CD4-positive, alpha-beta T cell treated with Interleukin-4 for 1 hour (primary cell): ENCODE data around the gene RUVBL2.
A peak's percentile ranks its signal among the peaks of the same experiment; 100 is the strongest.

Experiments used
- DNase-seq, 2 donors: peaks; one replicate each; pipeline ENCODE4 v3.0.0-alpha.2; 2020 to 2022

Gene RUVBL2

GRCh38 chr19:48964205-48965039 lies 29.3 kb upstream of the RUVBL2 start:
- no peak for DNase-seq

DNA sequence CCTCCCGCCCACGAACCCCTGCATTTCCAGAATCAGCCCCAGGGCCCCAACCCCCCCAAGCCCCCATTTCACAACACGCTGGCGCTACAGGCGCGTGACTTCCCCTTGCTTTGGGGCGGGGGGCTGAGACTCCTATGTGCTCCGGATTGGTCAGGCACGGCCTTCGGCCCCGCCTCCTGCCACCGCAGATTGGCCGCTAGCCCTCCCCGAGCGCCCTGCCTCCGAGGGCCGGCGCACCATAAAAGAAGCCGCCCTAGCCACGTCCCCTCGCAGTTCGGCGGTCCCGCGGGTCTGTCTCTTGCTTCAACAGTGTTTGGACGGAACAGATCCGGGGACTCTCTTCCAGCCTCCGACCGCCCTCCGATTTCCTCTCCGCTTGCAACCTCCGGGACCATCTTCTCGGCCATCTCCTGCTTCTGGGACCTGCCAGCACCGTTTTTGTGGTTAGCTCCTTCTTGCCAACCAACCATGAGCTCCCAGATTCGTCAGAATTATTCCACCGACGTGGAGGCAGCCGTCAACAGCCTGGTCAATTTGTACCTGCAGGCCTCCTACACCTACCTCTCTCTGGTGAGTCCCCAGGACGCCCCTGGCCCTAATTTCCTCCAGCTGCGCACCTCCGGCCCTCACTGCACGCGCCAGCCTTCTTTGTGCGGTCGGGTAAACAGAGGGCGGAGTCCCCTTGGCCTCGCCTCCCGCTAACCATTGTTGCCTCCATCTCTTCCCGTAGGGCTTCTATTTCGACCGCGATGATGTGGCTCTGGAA lies 28.5 kb upstream of the RUVBL2 start, which contains the start of gene FTL:
Gene FTL (plus strand): TSS at position 270 of the 766 bp plus-strand sequence. CDS start 199 bp downstream, at position 469.
- DNase-seq: peak; percentile 93 to 96

- DNase-seq: peak; percentile 89 to 90
Measured at GRCh38 chr19:48965806-48966540, 27.7 kb upstream of the RUVBL2 start.

DNA sequence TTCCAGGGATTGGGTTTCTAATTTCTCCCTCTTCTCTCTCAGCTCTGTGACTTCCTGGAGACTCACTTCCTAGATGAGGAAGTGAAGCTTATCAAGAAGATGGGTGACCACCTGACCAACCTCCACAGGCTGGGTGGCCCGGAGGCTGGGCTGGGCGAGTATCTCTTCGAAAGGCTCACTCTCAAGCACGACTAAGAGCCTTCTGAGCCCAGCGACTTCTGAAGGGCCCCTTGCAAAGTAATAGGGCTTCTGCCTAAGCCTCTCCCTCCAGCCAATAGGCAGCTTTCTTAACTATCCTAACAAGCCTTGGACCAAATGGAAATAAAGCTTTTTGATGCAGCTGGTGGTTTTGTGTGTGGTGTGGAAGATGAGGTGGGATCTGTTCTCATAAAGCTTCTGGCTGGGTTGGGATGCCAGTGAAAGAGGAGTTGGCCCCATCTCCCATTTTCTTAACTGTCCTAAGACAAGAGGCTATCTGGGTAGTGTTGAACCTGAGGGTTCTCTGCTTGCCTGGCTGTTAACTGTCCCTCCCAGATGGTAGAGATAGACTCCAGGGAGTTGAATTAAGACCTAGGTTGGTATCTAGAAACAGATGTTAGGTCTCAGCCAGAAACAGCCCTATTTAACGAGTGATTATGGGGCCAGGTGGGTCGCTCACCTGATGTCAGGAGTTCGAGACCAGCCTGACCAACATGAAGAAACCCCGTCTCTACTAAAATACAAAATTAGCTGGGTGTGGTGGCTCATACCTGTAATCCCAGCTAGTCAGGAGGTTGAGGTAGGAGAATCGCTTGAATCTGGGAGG lies 26.9 kb upstream of the RUVBL2 start:
- DNase-seq: no peak

DNA sequence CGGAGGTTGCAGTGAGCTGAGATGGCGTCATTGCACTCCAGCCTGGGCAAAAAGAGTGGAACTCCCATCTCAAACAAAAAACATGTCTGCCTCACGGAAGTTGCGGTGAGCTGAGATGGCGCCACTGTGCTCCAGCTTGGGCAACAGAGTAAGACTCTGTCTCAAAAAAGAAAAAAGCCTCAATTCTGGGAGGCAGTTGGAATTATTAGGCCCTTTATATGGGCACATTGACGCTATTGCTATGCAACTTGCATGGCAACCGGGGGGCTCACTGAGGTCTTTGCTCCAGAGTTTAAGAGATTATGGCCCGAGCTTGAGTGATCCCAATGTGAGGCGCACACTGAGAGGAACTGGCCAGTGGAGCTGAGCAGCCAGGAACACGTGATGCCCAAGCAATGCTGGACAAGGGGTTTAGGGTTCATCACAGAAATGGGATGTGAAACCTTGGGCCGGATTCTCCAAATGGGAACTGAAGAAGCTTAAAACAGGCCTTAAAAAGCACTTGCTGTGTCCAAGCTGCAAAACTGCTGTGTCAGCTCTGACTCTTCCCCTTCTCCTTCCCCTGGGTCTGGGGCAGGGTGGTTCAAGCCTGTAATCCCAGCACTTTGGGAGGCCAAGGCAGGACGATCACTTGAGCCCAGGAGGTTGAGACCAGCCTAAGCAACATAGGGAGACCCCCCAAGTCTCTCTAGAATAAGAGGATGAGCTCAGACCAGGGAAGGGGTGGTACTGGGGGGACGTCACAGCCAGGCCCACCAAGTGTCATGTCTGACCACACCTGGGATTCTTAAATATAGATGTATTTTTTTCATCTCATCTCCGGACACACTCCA lies 26.1 kb upstream of the RUVBL2 start:
- DNase-seq: peak; percentile 29 to 76

GRCh38 chr19:48968179-48968661 lies 25.5 kb upstream of the RUVBL2 start:
- DNase-seq: no peak

DNA sequence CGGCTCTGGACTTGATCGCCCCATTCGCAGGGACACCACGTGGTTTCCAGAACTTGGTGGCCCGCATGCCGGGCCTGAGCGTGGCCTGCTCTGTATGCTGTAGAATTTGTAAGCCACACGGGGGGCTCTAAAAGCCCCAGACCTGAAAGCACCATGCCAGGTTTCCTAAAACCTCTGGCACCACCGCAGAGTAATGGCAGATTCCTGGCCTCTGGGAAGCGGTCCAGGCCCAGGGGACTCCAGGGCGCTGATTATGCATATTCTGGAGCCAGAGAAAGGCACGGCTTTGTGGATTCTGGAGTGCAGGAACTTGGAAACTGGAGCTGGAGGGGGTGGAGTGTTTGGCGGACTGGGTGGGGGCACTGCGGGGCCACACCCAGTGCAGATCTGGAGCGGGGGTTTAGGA lies 24.9 kb upstream of the RUVBL2 start:
- no peak for DNase-seq

DNA sequence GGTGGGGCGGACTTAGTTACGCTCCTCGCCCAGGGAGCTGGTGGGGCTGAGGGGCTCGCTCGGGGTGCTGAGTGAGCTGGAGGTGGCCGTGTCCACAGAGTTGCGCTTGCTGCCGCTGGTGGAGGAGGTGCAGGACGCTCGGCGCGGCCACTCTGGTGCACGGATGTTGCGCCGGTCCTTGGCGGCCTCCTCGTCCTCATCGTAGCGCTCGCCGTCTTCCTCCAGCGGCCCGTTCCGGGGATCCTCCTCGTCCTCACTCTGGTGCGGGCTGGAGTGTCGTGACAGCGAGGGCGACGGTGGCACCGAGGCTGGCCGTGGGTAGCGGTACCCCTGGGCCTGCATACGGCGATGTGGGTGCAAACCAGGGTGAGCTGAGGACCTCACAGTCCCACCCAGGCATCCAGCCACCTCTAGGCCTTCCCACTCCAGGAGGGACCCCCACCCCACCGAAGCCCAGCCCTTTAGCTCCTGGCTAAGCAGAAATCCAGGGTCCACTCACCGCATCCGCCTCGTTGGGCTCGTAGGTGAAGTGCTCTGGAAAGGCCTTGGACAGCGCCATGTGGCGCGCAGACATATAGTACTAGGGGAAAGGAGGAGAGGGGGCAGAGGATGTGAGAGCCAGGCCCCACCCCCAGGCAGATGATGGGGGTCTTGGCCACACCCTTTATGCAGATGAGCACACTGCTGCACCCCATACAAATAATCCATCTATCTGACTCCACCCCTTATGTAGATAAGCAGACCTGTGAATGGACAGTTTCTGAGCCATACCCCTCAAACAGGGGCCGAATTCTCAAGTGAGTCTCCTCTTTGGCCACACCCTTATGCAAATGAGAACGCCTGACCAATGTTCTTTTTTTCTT lies 24.2 kb upstream of the RUVBL2 start:
- DNase-seq: no peak

- DNase-seq: no peak
Measured at GRCh38 chr19:48970139-48970766, 23.4 kb upstream of the RUVBL2 start.

GRCh38 chr19:48970923-48971395 lies 22.7 kb upstream of the RUVBL2 start:
- DNase-seq: peak; percentile 81 to 82

- DNase-seq: peak; percentile 47 to 57
Measured at GRCh38 chr19:48975947-48976847, 17.5 kb upstream of the RUVBL2 start.

GRCh38 chr19:48977061-48977460 lies 16.6 kb upstream of the RUVBL2 start:
- DNase-seq: no peak

DNA sequence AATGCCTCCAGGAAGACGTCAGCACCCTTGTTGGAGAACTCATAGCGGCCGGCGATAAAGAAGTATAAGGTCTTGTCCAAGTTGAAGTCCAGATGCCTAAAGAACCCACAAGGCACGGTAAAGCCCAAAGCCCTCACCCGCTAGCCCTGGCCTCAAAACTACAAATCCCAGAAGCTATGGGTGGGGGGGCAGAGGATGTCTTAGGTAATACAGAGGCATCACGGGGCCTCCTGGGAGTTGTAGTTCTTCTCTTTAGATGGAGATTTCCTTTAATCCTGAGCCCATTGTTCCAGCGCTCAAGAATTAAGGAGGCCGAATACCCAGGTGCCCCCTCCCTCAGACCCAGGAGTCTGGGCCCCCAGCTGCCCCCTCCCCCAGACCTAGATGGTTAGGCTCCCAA lies 11.4 kb upstream of the RUVBL2 start:
- DNase-seq: no peak

DNA sequence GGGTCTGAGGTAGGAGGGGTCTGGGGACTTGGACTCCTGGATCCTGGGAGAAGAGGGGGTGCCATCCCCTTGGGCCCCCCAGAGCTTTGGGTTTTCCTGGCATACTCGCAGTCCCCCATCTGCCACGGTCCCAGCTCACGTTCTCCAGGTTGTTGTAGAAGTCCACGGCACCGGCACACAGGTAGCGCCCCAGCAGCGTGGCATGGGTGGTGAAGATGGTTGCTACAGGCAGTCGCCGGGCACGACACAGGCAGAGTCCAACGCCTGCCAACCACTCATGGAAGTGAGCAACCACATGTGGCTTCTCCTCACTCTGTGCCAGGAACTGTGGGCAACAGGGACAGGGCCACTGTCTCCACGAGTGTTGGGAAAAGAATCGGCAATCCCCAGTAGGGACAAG lies 8.0 kb upstream of the RUVBL2 start:
- no peak for DNase-seq

DNA sequence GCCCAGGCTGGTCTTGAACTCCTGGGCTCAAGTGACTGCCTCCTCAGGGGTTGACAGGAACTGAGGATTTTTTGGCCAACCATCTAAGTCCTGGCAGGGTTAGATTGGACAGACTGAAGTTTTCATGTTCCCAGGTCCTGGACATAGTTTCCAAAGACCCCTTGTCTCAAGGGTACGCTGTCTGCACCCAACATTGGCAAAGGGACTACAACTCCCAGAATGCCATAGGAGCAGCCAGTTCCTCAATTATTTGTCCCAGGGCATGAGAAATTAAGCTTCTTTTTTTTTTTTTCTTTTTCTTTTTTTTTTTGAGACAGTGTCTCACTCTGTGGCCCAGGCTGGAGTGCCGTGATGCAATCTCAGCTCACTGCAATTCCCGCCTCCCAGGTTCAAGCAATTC lies 7.5 kb upstream of the RUVBL2 start:
- no peak for DNase-seq

GRCh38 chr19:48987323-48987722 lies 6.4 kb upstream of the RUVBL2 start:
- no peak for DNase-seq

DNA sequence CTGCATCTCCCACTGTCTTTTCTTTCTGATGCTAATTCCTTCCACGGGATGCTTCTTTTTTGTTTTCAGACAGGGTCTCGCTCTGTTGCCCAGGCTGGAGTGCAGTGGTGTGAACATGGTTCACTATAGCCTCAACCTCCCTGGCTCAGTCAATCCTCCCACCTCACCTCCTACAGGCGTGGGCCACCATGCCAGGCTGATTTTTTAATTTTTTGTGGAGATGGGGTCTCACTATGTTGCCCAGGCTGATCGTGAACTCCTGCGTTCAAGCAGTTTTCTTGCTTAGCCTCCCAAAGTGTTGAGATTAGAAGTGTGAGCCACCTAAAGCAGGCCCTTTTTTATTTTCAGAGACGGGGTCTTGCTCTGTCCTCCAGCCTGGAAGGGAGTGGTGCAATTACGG lies 5.4 kb upstream of the RUVBL2 start:
- DNase-seq: no peak

- DNase-seq: no peak
Measured at GRCh38 chr19:48988860-48989259, 4.8 kb upstream of the RUVBL2 start.
